HG02840 (cell line): ENCODE data around the gene WFDC5.

ENCODE experiments used
- ATAC-seq: cut with Tn5 transposase; IDR thresholded peaks from one replicate; pipeline ENCODE4 v1.9.1; 2021; ENCODE audit warnings: mild to moderate bottlenecking, moderate library complexity, moderate number of reproducible peaks; ENCODE audit not compliant: unreplicated experiment, low FRiP score

WFDC5 gene

GRCh38 chr20:45115829-45116228, 855 bp upstream of the WFDC5 start:
- ATAC-seq = no peak

- no peak for ATAC-seq
Measured at GRCh38 chr20:45115386-45115774, 406 bp upstream of the WFDC5 start.

- no peak for ATAC-seq
Measured at GRCh38 chr20:45113865-45114264, 1.1 kb downstream of the WFDC5 start.

GRCh38 chr20:45112754-45113153, 2.2 kb downstream of the WFDC5 start:
- ATAC-seq = no peak

- no peak for ATAC-seq
Measured at GRCh38 chr20:45111799-45112471, 3.0 kb downstream of the WFDC5 start.

GRCh38 chr20:45111285-45111684, 3.7 kb downstream of the WFDC5 start:
- no peak for ATAC-seq

- no peak for ATAC-seq
Measured at GRCh38 chr20:45110301-45110700, 4.7 kb downstream of the WFDC5 start.

GRCh38 chr20:45109634-45110033, 5.3 kb downstream of the WFDC5 start:
- no peak for ATAC-seq

- ATAC-seq = no peak
Measured at GRCh38 chr20:45105317-45105716, 9.7 kb downstream of the WFDC5 start.

- ATAC-seq = no peak
Measured at GRCh38 chr20:45104786-45105185, 10.2 kb downstream of the WFDC5 start.

- ATAC-seq = no peak
Measured at GRCh38 chr20:45103072-45103471, 11.9 kb downstream of the WFDC5 start.

- no peak for ATAC-seq
Measured at GRCh38 chr20:45101333-45101850, 13.6 kb downstream of the WFDC5 start.

GRCh38 chr20:45100563-45101245, 14.3 kb downstream of the WFDC5 start, which contains the start of gene KCNS1:
KCNS1 (minus strand) TSS chr20:45101127; CDS start chr20:45099236, 1,891 bp downstream.
- no peak for ATAC-seq

- ATAC-seq = no peak
Measured at GRCh38 chr20:45098103-45098773, 16.7 kb downstream of the WFDC5 start.

- no peak for ATAC-seq
Measured at GRCh38 chr20:45097485-45098102, 17.4 kb downstream of the WFDC5 start.

- ATAC-seq = no peak
Measured at GRCh38 chr20:45096781-45097180, 18.2 kb downstream of the WFDC5 start.

- no peak for ATAC-seq
Measured at GRCh38 chr20:45095805-45096238, 19.2 kb downstream of the WFDC5 start.

- no peak for ATAC-seq
Measured at GRCh38 chr20:45094864-45095574, 20.0 kb downstream of the WFDC5 start.

GRCh38 chr20:45094201-45094600, 20.8 kb downstream of the WFDC5 start:
- ATAC-seq = no peak

- ATAC-seq = no peak
Measured at GRCh38 chr20:45092898-45093297, 22.1 kb downstream of the WFDC5 start.
